ENCODE measurements around the gene FAM98C. TPM values are rescaled to one million over a fixed set of nuclear protein-coding genes. Genes with fewer than 3 reads are reported as not detected.
A peak's percentile ranks its signal among the peaks of the same experiment; 100 is the strongest.
"Not testable (repeated sequence)": the region's sequence is repeated elsewhere in the genome, so short reads cannot be mapped to it uniquely, and the experiment has no call there.

The FAM98C gene
- total and polyA plus RNA-seq, 9 donors: 8.0 to 15.4 (median 9.3) TPM

- WGBS (ENCODE audit: insufficient coverage): 86% methylated on average over 1 of the region's 6 CpGs
- H3K4me3 ChIP-seq (ENCODE audit: low read length); H3K9me3 ChIP-seq (replicated peaks; ENCODE audit: control insufficient read depth, low read depth, low read length); DNase-seq; H3K27me3 ChIP-seq (ENCODE audit: control insufficient read depth, insufficient read depth, low read length); H3K27ac ChIP-seq (ENCODE audit: low read length): not testable (repeated sequence)
- Histone ChIP-seq H3K4me1 (ENCODE audit: control insufficient read depth, insufficient read depth, low read length) (peaks cover 14% of the 10 kb centered on the region), H3K36me3 (ENCODE audit: control insufficient read depth, insufficient read depth, low read length) (peaks cover 13% of the 10 kb centered on the region)
Measured at GRCh38 chr19:38410407-38410806, 7.5 kb downstream of the FAM98C start.

- H3K9me3 ChIP-seq (replicated peaks; ENCODE audit: control insufficient read depth, low read depth, low read length): no peaks in the 10 kb centered on the region
- H3K27ac ChIP-seq (ENCODE audit: low read length): no peak overlapping the region
- no peaks in the 10 kb centered on the region for H3K27me3 ChIP-seq (ENCODE audit: control insufficient read depth, insufficient read depth, low read length)
- peaks cover 8% of the 10 kb centered on the region for H3K36me3 ChIP-seq (ENCODE audit: control insufficient read depth, insufficient read depth, low read length)
- WGBS (ENCODE audit: insufficient coverage): 71% methylated on average over 4 of the region's 13 CpGs
- DNase-seq: no peak
- H3K4me3 ChIP-seq (ENCODE audit: low read length): no peak overlapping the region
- peaks cover 14% of the 10 kb centered on the region for H3K4me1 ChIP-seq (ENCODE audit: control insufficient read depth, insufficient read depth, low read length)
Measured at GRCh38 chr19:38411041-38411712, 8.3 kb downstream of the FAM98C start.

GRCh38 chr19:38411898-38412297 lies 9.0 kb downstream of the FAM98C start:
- H3K4me3 ChIP-seq (ENCODE audit: low read length); H3K27ac ChIP-seq (ENCODE audit: low read length); DNase-seq; H3K27me3 ChIP-seq (ENCODE audit: control insufficient read depth, insufficient read depth, low read length); H3K36me3 ChIP-seq (ENCODE audit: control insufficient read depth, insufficient read depth, low read length); H3K9me3 ChIP-seq (replicated peaks; ENCODE audit: control insufficient read depth, low read depth, low read length): not testable (repeated sequence)
- H3K4me1 ChIP-seq (ENCODE audit: control insufficient read depth, insufficient read depth, low read length): peaks cover 14% of the 10 kb centered on the region
- 100% methylated on average over 2 of the region's 5 CpGs for WGBS (ENCODE audit: insufficient coverage)

GRCh38 chr19:38412491-38412890 lies 9.6 kb downstream of the FAM98C start:
- Histone ChIP-seq H3K4me3 (ENCODE audit: low read length) (no peak overlapping the region), H3K27me3 (ENCODE audit: control insufficient read depth, insufficient read depth, low read length) (no peaks in the 10 kb centered on the region), H3K4me1 (ENCODE audit: control insufficient read depth, insufficient read depth, low read length) (peaks cover 20% of the 10 kb centered on the region), H3K9me3 (replicated peaks; ENCODE audit: control insufficient read depth, low read depth, low read length) (no peaks in the 10 kb centered on the region), H3K36me3 (ENCODE audit: control insufficient read depth, insufficient read depth, low read length) (peaks cover 5% of the 10 kb centered on the region), H3K27ac (ENCODE audit: low read length) (peak overlapping the region; percentile 31)
- DNase-seq: no peak
- 86% methylated on average over 7 of the region's 8 CpGs for WGBS (ENCODE audit: insufficient coverage)

- peaks cover 1% of the 10 kb centered on the region for H3K27me3 ChIP-seq (ENCODE audit: control insufficient read depth, insufficient read depth, low read length)
- 73% methylated on average over 2 of the region's 11 CpGs for WGBS (ENCODE audit: insufficient coverage)
- no peak overlapping the region for H3K4me3 ChIP-seq (ENCODE audit: low read length)
- H3K27ac ChIP-seq (ENCODE audit: low read length): peak overlapping the region; percentile 31
- peaks cover 25% of the 10 kb centered on the region for H3K4me1 ChIP-seq (ENCODE audit: control insufficient read depth, insufficient read depth, low read length)
- no peak for DNase-seq
- H3K36me3 ChIP-seq (ENCODE audit: control insufficient read depth, insufficient read depth, low read length): peaks cover 5% of the 10 kb centered on the region
- no peaks in the 10 kb centered on the region for H3K9me3 ChIP-seq (replicated peaks; ENCODE audit: control insufficient read depth, low read depth, low read length)
Measured at GRCh38 chr19:38412961-38413360, 10.1 kb downstream of the FAM98C start.

- peaks cover 5% of the 10 kb centered on the region for H3K36me3 ChIP-seq (ENCODE audit: control insufficient read depth, insufficient read depth, low read length)
- 72% methylated on average over 2 of the region's 6 CpGs for WGBS (ENCODE audit: insufficient coverage)
Measured at GRCh38 chr19:38413416-38413815, 10.5 kb downstream of the FAM98C start.

GRCh38 chr19:38417146-38417543 lies 14.3 kb downstream of the FAM98C start:
- no peak overlapping the region for H3K27ac ChIP-seq (ENCODE audit: low read length)
- 68% methylated on average over 8 of the region's 8 CpGs for WGBS (ENCODE audit: insufficient coverage)
- H3K4me1 ChIP-seq (ENCODE audit: control insufficient read depth, insufficient read depth, low read length): peaks cover 26% of the 10 kb centered on the region
- no peak overlapping the region for H3K4me3 ChIP-seq (ENCODE audit: low read length)
- H3K27me3 ChIP-seq (ENCODE audit: control insufficient read depth, insufficient read depth, low read length): peaks cover 11% of the 10 kb centered on the region
- no peaks in the 10 kb centered on the region for H3K36me3 ChIP-seq (ENCODE audit: control insufficient read depth, insufficient read depth, low read length)
- DNase-seq: no peak
- no peaks in the 10 kb centered on the region for H3K9me3 ChIP-seq (replicated peaks; ENCODE audit: control insufficient read depth, low read depth, low read length)

More at GRCh38 chr19:38413416-38413815, 10.5 kb downstream of the FAM98C start:
- Histone ChIP-seq H3K4me1 (ENCODE audit: control insufficient read depth, insufficient read depth, low read length) (peaks cover 29% of the 10 kb centered on the region), H3K4me3 (ENCODE audit: low read length) (no peak overlapping the region), H3K9me3 (replicated peaks; ENCODE audit: control insufficient read depth, low read depth, low read length) (no peaks in the 10 kb centered on the region), H3K27ac (ENCODE audit: low read length) (no peak overlapping the region), H3K27me3 (ENCODE audit: control insufficient read depth, insufficient read depth, low read length) (peaks cover 5% of the 10 kb centered on the region)
- DNase-seq: no peak

- Histone ChIP-seq H3K4me3 (ENCODE audit: low read length) (peak overlapping the region; percentile 20), H3K36me3 (ENCODE audit: control insufficient read depth, insufficient read depth, low read length) (no peaks in the 10 kb centered on the region), H3K9me3 (replicated peaks; ENCODE audit: control insufficient read depth, low read depth, low read length) (no peaks in the 10 kb centered on the region), H3K4me1 (ENCODE audit: control insufficient read depth, insufficient read depth, low read length) (peaks cover 22% of the 10 kb centered on the region), H3K27me3 (ENCODE audit: control insufficient read depth, insufficient read depth, low read length) (peaks cover 11% of the 10 kb centered on the region), H3K27ac (ENCODE audit: low read length) (no peak overlapping the region)
- WGBS (ENCODE audit: insufficient coverage): 3% methylated on average over 45 of the region's 49 CpGs
- DNase-seq: peak; percentile 57
Measured at GRCh38 chr19:38417544-38418506, 14.9 kb downstream of the FAM98C start.

GRCh38 chr19:38420935-38421334 lies 18.0 kb downstream of the FAM98C start:
- no peak for DNase-seq
- H3K27ac ChIP-seq (ENCODE audit: low read length): no peak overlapping the region
- no peaks in the 10 kb centered on the region for H3K9me3 ChIP-seq (replicated peaks; ENCODE audit: control insufficient read depth, low read depth, low read length)
- H3K4me3 ChIP-seq (ENCODE audit: low read length): no peak overlapping the region
- WGBS (ENCODE audit: insufficient coverage): 78% methylated on average over 9 of the region's 9 CpGs
- H3K27me3 ChIP-seq (ENCODE audit: control insufficient read depth, insufficient read depth, low read length): peaks cover 11% of the 10 kb centered on the region
- peaks cover 15% of the 10 kb centered on the region for H3K4me1 ChIP-seq (ENCODE audit: control insufficient read depth, insufficient read depth, low read length)
- H3K36me3 ChIP-seq (ENCODE audit: control insufficient read depth, insufficient read depth, low read length): no peaks in the 10 kb centered on the region

- peaks cover 15% of the 10 kb centered on the region for H3K4me1 ChIP-seq (ENCODE audit: control insufficient read depth, insufficient read depth, low read length)
- H3K27me3 ChIP-seq (ENCODE audit: control insufficient read depth, insufficient read depth, low read length): peaks cover 11% of the 10 kb centered on the region
- H3K4me3 ChIP-seq (ENCODE audit: low read length): no peak overlapping the region
- DNase-seq: no peak
- WGBS (ENCODE audit: insufficient coverage): 73% methylated on average over 12 of the region's 14 CpGs
- H3K27ac ChIP-seq (ENCODE audit: low read length): no peak overlapping the region
- no peaks in the 10 kb centered on the region for H3K36me3 ChIP-seq (ENCODE audit: control insufficient read depth, insufficient read depth, low read length)
- H3K9me3 ChIP-seq (replicated peaks; ENCODE audit: control insufficient read depth, low read depth, low read length): no peaks in the 10 kb centered on the region
Measured at GRCh38 chr19:38421856-38422255, 19.0 kb downstream of the FAM98C start.
